ENCODE results near the gene UBE2G2.

- no peak for TF ChIP-seq CTCF (IDR thresholded peaks at IDR 0.05)
- no peak for TF ChIP-seq POLR2A (IDR thresholded peaks at IDR 0.05)
Observed at GRCh38 chr21:44783020-44783696, 18.5 kb downstream of the UBE2G2 start.

Measured in breast epithelium (tissue), 3 donors.